Right renal pelvis (tissue), 4 donors: ENCODE results near the gene DUS1L. TPM values are rescaled to one million over a fixed set of nuclear protein-coding genes. Genes with fewer than 3 reads are reported as not detected.

ENCODE experiments used
- DNase-seq, 4 donors: peaks; one replicate each; pipeline ENCODE4 v3.0.0-alpha.2; 2013; ENCODE audit warnings: low read depth in 4 of 4, low spot score in 3 of 4, missing footprints in 1 of 4
- polyA plus RNA-seq, 4 donors: library from polyadenylated mRNA; unstranded; fragments of 120-200 nt; gene quantifications; one replicate each; pipeline ENCODE4 v1.2.1, GENCODE V29; 2013; ENCODE audit not compliant: insufficient read length in 4 of 4

Gene DUS1L
- polyA plus RNA-seq, 4 donors = 78.2 to 94.1 (median 79.1) TPM

- DNase-seq = no peak
These were observed 35.7 kb upstream of the DUS1L start for GRCh38 chr17:82101301-82101715.

- no peak for DNase-seq
These were observed 35.1 kb upstream of the DUS1L start for GRCh38 chr17:82100502-82101298.

DNA sequence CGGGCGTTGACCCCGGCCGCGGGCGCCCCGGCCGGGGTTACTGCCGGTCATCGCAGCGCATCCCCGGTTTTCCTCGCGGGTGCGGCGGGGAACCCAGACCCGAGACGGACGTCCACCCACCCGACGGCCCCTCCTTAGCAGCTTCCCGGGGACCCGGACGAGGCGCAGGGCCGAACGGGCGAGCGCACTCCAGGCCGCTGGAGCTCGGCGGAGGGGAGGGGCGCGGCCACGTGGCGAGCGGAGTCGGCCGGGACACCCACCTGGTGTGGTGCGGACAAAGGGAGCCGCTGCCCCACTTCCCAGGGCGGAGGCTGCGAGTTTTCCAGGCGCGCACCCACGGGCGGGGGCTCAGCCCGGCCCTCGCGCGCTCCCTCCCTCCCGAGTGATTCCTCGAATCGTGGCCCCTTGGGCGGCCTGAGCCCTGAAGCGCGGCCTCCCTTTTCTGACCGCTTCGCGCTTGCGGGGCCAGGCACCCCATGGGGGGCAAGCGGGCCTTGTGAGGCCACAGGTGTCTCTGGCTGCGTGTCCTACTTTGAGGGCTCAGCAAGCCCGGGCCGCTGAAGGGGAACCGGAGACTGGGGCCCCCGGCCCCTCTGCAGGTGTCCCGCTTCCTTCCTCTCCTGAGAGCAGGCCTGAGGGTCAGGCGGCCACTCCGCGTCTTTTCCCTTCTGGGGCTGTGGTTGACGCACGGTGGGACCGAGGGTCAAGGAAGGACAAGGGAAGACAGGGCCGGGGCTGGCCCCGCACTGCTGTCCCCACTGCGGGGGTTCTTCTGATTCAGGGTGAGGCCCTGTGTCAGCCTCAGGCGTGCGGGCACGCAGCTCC, 33.5 kb upstream of the DUS1L start:
- DNase-seq = no peak

GRCh38 chr17:82098169-82098938, 32.8 kb upstream of the DUS1L start, which contains the start of gene FASN:
Gene FASN, minus strand, starts transcription at chr17:82098236. Its CDS starts 1,791 bp downstream, at chr17:82096445.
- peak; percentile 86 to 90 (median 88) for DNase-seq

DNA sequence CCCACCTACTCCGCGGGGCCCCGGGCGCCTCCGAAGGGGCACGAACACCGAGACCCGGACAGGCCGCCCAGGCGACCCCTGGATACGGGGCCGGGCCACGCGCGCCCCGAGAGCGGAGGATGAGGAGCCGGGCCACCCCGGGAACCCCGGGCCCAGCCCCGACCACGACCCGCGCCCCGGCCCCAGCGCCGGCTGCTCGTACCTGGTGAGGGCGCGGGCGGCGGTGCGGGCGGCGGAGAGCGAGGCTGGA, 32.2 kb upstream of the DUS1L start:
- no peak for DNase-seq

DNA sequence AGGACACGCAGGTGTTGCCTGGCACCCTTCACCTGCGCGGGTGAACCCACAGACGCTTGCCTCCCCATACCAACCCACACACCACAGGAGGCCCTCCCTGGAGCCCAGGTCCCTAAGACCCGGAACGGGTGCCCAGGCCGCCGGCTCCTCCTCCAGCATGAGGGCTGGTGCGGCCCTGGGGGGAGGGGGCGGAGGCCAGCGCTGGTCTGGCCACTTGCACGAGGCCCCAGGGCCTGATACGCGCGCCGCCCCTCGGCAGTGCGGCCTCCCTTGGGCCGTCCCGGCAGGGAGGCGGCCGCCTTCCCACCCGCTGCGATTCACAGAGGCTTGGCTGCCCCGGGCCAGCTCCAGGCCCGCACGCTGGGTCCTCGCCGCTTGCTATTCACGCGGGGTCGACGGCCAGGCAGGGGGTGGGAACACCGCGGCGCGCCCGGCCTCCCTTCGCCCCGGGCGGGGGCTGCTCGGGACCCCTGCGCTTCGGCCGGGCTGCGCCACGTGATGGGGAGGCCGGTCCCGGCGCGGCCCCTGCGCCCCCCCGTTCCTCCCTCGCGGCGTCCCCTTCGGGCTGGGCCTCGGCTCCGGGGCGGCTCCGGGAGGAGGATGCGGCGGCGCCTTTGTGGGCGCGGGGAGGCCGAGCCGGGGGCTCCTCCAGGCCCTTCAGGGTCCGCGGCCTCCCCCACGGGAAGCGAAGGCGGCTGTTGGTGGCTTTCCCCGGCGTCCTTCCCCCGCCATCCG, 31.7 kb upstream of the DUS1L start:
- DNase-seq = no peak

GRCh38 chr17:82096709-82097183, 31.1 kb upstream of the DUS1L start:
- no peak for DNase-seq

- DNase-seq = no peak
These were observed 30.4 kb upstream of the DUS1L start for GRCh38 chr17:82095777-82096708.

GRCh38 chr17:82094931-82095776, 29.6 kb upstream of the DUS1L start:
- no peak for DNase-seq

DNA sequence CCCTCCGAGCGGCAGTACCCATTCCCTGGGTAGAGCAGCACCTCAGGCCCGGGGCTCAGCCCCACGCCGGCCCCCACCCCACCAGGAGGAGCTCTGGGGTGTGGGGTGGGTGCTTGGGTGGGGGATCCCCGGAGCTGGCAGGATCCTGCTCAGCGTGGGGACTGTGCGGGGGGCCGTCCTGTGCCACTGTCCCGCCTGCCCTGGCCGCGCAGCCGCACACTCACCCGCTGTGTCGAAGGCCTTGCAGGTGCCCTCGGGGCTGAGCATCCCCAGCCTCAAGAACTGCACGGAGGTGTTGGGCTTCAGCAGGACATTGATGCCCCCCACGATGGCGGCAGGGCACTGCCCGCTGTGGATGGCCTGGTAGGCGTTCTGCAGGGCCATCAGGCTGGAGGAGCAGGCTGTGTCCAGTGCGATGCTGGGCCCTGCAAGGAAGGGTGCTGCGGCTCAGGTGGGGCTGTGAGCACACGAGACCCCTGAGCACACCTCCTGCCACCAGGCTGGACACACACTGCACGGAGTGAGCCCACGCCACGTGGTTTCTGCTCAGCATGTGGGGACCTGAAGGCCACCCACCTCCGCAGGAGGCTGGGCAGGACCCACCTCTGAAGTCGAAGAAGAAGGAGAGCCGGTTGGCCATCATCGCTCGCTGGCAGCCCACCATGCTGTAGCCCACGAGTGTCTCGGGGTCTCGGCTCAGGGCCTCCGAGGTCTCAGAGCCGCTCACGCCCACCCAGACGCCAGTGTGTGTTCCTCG, 27.6 kb upstream of the DUS1L start:
- DNase-seq = no peak

DNA sequence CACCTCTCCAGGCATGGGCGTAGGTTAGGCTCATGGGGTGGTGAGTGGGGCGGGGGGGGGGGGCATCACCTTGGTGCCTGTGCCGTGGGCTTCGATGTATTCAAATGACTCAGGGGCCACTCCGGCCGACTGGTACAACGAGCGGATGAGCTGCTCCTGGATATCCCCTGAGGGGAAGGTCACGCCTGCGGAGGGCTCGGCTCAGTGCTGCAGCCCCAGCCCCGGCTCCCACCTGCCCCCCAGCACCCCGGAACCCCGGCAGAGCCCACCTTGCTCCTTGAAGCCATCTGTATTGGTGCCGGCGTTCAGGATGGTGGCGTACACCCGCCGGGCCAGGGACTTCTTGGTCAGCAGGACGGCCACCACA, 27.0 kb upstream of the DUS1L start:
- no peak for DNase-seq

DNA sequence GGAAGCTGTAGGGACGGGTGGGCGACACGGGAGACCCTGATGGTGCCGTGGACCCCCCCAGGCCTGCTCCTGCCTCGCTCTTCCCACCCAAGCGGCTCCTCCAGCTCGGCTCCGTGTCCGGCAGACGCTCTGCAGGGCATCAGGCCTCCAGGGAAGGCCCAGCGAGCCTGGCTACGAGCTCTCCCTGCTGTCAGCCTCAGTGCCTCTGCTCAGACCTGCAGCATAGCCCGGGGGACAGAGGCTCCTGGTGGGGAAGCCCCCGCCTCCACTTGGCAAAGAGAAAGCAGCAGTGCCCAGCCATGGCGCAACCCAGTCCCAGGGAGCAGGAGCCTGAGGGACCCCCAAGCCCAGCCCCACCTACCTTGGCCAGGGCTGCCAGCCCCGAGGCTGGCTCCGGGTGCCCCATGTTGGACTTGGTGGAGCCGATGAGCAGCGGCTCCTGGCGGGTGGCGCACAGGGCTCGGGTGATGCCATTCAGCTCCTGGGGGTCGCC, 26.5 kb upstream of the DUS1L start:
- DNase-seq = no peak

- DNase-seq = no peak
These were observed 25.9 kb upstream of the DUS1L start for GRCh38 chr17:82091264-82092066.

DNA sequence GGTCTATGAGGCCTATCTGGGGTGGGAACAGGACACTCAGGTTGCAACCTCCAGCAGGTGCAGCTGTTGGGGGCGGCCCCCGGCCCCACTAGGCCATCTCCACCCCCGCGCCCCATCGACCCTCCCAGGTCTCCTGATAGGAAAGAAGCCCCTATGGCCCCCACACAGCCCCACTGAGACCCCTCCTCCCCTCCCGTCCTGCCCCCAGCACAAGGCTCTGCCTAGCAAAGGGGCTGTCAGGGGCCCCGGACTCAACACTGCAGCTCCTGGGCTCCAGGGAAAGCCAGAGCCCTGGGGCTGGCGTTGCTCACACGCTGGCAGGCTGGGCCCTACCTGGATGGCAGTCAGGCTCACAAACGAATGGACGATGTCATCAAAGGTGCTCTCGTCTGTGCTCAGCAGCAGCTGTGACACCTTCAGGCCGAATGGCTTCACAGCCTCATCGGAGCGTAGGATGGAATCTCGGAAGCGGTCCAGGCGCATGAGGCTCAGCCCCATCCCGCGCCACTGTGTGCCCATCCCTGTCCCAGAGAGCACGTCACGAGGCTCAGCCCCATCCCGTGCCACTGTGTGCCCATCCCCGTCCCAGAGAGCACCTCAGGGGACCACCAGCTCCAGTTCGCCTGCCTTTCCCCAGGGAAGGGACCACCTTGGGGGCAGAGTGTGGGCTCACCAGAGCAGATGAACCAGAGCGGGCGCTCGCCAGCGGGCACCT, 25.1 kb upstream of the DUS1L start:
- DNase-seq = no peak

- no peak for DNase-seq
These were observed 24.3 kb upstream of the DUS1L start for GRCh38 chr17:82089723-82090548.
